WTC11 (cell line): ENCODE data around the gene SLC17A9. TPM values are rescaled to one million over a fixed set of nuclear protein-coding genes. Genes with fewer than 3 reads are reported as not detected.

Experiments
- ATAC-seq: fragments of 200-7000 bp; cut with Tn5 transposase; 2 replicates; pipeline ENCODE4 v1.10.0; 2021; ENCODE audit warnings: mild to moderate bottlenecking, moderate library complexity
- CTCF ChIA-PET: fragments of 300-600 bp; sonication (Branson Sonifier 250); formaldehyde crosslinking; loops from one replicate; lab custom pipeline; 2021; ENCODE audit warnings: antibody characterized with exemption; lab: Charles Lee
- POLR2A ChIA-PET: fragments of 350-600 bp; sonication (Branson Sonifier 250); formaldehyde crosslinking; loops from one replicate; lab custom pipeline; 2021; ENCODE audit warnings: antibody characterized with exemption; lab: Charles Lee
- DNase-seq: peaks from one replicate; pipeline ENCODE4 v3.0.0; 2021; ENCODE audit warnings: low spot score
- H3K27ac Mint-ChIP-seq: 2 replicates; pipeline ENCODE4 v1.8.0; 2021; ENCODE audit warnings: mixed read lengths
- H3K27me3 Mint-ChIP-seq: 2 replicates; pipeline ENCODE4 v1.8.0; 2021; ENCODE audit warnings: low read depth, mild to moderate bottlenecking, moderate library complexity, mixed read lengths
- H3K36me3 Mint-ChIP-seq: 2 replicates; pipeline ENCODE4 v1.8.0; 2021; ENCODE audit warnings: mixed read lengths
- H3K4me1 Mint-ChIP-seq: 2 replicates; pipeline ENCODE4 v1.8.0; 2022; ENCODE audit warnings: mixed read lengths
- H3K4me3 Mint-ChIP-seq: 2 replicates; pipeline ENCODE4 v1.8.0; 2021; ENCODE audit warnings: mild to moderate bottlenecking, moderate library complexity, mixed read lengths
- H3K9me3 Mint-ChIP-seq: 2 replicates; pipeline ENCODE4 v1.8.0; 2021; ENCODE audit warnings: mixed read lengths
- CREM ChIP-seq: sonication (generic); formaldehyde crosslinking; IDR thresholded peaks from 2 replicates; pipeline ENCODE4 v1.8.1; 2022; ENCODE audit warnings: mild to moderate bottlenecking, missing genetic modification reagents, moderate library complexity
- CTCF ChIP-seq: fragments of 200-600 bp; IDR thresholded peaks from 2 replicates; pipeline ENCODE4 v1.8.0; 2022; ENCODE audit warnings: antibody characterized with exemption
- E2F1 ChIP-seq: sonication (generic); formaldehyde crosslinking; IDR thresholded peaks from 2 replicates; pipeline ENCODE4 v1.8.0; 2022; ENCODE audit warnings: mild to moderate bottlenecking, missing genetic modification reagents
- GRHL2 ChIP-seq: fragments of 250-450 bp; sonication (Bioruptor Pico); IDR thresholded peaks from 2 replicates; pipeline ENCODE4 v1.8.0; 2022; ENCODE audit warnings: mild to moderate bottlenecking, moderate library complexity; ENCODE audit not compliant: insufficient replicate concordance, severe bottlenecking
- GTF2I ChIP-seq: fragments of 250-450 bp; sonication (Bioruptor Pico); conservative IDR thresholded peaks from 2 replicates; pipeline ENCODE4 v1.4.0; 2021; ENCODE audit warnings: mild to moderate bottlenecking
- MYBL2 ChIP-seq: sonication (generic); formaldehyde crosslinking; IDR thresholded peaks from 2 replicates; pipeline ENCODE4 v1.8.1; 2023; ENCODE audit warnings: mild to moderate bottlenecking, moderate library complexity, missing genetic modification reagents
- NR3C1 ChIP-seq: sonication (generic); formaldehyde crosslinking; conservative IDR thresholded peaks from 2 replicates; pipeline ENCODE4 v1.8.1; 2023; ENCODE audit warnings: low read depth, mild to moderate bottlenecking, missing genetic modification reagents
- TEAD1 ChIP-seq: sonication (generic); formaldehyde crosslinking; IDR thresholded peaks from 2 replicates; pipeline ENCODE4 v1.8.0; 2022; ENCODE audit warnings: mild to moderate bottlenecking, missing genetic modification reagents
- ZNF232 ChIP-seq: sonication (generic); formaldehyde crosslinking; IDR thresholded peaks from 2 replicates; pipeline ENCODE4 v1.8.0; 2022; ENCODE audit warnings: mild to moderate bottlenecking, missing genetic modification reagents
- ZNF281 ChIP-seq: sonication (generic); formaldehyde crosslinking; IDR thresholded peaks from 2 replicates; pipeline ENCODE4 v1.8.0; 2023; ENCODE audit warnings: mild to moderate bottlenecking, missing genetic modification reagents
- ZNF423 ChIP-seq: fragments of 250-450 bp; sonication (Bioruptor Pico); IDR thresholded peaks from 2 replicates; pipeline ENCODE4 v2.1.2; 2022; ENCODE audit warnings: mild to moderate bottlenecking, moderate library complexity
- total RNA-seq: library from RNA; stranded (reverse); gene quantifications from 3 replicates; pipeline ENCODE4 v1.2.3, GENCODE V29; 2021
- TF ChIP-seq, protein P1 (sequence below): sonication (generic); formaldehyde crosslinking; IDR thresholded peaks from 2 replicates; pipeline ENCODE4 v1.8.1; 2023; ENCODE audit warnings: mild to moderate bottlenecking, missing genetic modification reagents
- TF ChIP-seq, protein P2 (sequence below): sonication (generic); formaldehyde crosslinking; IDR thresholded peaks from 2 replicates; pipeline ENCODE4 v1.8.0; 2023; ENCODE audit warnings: missing genetic modification reagents, mild to moderate bottlenecking, borderline replicate concordance
- TF ChIP-seq, protein P3 (sequence below): sonication (generic); formaldehyde crosslinking; IDR thresholded peaks from 2 replicates; pipeline ENCODE4 v1.8.1; 2023; ENCODE audit warnings: mild to moderate bottlenecking, missing genetic modification reagents, moderate library complexity

SLC17A9 gene
- total RNA-seq, 1 experiment from 2014 or later: 41.7 TPM

DNA sequence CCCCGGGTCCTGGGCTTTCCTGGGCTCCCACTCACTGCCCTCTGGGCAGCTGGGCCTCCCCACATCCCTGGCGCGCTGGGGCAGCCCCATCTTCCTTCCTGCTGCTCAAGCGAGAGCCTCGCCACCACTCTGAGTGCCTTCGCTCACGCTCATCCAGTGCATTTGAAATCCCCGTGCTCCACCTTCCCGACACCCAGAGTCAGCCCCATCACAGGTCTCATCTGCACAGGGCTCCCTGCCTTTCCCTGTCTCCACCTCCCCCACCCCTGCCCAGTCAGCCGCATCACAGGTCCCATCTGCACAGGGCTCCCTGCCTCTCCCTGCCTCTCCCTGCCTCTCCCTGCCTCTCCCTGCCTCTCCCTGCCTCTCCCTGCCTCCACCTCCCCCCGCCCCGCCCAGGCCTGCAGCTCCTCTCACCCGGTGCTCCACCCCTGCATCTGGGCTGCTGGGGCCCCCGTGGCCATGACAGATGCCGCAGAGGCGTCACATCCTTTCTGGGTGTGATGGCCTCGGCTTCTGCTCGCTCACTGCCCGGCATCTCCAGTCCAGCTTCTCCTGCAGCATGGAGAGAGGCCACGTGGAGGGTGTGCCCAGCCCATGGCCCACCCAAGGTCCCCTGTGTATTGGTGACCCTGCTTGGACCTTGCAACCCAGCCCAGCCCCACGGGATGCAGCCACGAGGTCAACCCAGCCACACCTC, 63.3 kb downstream of the SLC17A9 start (continued):
- TF ChIP-seq, protein P1, sequence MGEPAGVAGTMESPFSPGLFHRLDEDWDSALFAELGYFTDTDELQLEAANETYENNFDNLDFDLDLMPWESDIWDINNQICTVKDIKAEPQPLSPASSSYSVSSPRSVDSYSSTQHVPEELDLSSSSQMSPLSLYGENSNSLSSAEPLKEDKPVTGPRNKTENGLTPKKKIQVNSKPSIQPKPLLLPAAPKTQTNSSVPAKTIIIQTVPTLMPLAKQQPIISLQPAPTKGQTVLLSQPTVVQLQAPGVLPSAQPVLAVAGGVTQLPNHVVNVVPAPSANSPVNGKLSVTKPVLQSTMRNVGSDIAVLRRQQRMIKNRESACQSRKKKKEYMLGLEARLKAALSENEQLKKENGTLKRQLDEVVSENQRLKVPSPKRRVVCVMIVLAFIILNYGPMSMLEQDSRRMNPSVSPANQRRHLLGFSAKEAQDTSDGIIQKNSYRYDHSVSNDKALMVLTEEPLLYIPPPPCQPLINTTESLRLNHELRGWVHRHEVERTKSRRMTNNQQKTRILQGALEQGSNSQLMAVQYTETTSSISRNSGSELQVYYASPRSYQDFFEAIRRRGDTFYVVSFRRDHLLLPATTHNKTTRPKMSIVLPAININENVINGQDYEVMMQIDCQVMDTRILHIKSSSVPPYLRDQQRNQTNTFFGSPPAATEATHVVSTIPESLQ (CRISPR knock-in tag): no peak
- TF ChIP-seq NR3C1 (CRISPR knock-in tag) (no peak), ZNF281 (CRISPR knock-in tag) (no peak)
- TF ChIP-seq, protein P2, sequence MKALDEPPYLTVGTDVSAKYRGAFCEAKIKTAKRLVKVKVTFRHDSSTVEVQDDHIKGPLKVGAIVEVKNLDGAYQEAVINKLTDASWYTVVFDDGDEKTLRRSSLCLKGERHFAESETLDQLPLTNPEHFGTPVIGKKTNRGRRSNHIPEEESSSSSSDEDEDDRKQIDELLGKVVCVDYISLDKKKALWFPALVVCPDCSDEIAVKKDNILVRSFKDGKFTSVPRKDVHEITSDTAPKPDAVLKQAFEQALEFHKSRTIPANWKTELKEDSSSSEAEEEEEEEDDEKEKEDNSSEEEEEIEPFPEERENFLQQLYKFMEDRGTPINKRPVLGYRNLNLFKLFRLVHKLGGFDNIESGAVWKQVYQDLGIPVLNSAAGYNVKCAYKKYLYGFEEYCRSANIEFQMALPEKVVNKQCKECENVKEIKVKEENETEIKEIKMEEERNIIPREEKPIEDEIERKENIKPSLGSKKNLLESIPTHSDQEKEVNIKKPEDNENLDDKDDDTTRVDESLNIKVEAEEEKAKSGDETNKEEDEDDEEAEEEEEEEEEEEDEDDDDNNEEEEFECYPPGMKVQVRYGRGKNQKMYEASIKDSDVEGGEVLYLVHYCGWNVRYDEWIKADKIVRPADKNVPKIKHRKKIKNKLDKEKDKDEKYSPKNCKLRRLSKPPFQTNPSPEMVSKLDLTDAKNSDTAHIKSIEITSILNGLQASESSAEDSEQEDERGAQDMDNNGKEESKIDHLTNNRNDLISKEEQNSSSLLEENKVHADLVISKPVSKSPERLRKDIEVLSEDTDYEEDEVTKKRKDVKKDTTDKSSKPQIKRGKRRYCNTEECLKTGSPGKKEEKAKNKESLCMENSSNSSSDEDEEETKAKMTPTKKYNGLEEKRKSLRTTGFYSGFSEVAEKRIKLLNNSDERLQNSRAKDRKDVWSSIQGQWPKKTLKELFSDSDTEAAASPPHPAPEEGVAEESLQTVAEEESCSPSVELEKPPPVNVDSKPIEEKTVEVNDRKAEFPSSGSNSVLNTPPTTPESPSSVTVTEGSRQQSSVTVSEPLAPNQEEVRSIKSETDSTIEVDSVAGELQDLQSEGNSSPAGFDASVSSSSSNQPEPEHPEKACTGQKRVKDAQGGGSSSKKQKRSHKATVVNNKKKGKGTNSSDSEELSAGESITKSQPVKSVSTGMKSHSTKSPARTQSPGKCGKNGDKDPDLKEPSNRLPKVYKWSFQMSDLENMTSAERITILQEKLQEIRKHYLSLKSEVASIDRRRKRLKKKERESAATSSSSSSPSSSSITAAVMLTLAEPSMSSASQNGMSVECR (CRISPR knock-in tag): no peak

DNA sequence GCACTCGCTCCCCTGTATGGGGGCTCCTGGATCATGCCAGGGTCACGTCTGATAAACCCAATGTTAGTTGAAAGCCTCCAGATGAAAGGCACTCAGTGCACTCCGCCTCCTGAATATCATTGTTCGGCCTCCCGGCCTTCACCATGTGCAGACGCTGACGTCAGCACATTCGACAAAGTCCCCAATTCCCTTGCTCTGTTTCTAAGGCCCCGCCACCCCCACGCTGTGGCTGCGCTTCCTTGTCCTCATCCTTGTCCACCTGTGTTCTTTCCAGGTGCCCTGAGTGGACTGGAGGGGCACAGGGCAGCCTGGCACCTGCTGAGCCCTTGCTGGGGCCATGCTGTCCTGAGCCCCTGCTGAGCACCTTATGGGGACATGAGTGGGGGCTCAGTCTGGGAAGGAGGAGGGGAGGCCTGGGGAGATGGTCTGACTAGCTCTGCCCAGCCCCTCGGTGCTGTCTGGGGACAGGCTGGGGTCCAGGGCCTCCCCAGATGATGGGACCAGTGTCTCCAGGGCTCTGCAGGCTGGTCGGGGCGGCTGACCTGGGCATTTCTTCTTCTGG, 64.1 kb downstream of the SLC17A9 start:
- POLR2A ChIA-PET: no interaction called here
- H3K4me3 Mint-ChIP-seq: no peak overlapping the region
- TF ChIP-seq TEAD1 (CRISPR knock-in tag) (no peak), ZNF232 (CRISPR knock-in tag) (no peak), ZNF423 (CRISPR knock-in tag) (no peak), GTF2I (CRISPR knock-in tag) (no peak), CTCF (no peak), E2F1 (CRISPR knock-in tag) (no peak), CREM (CRISPR knock-in tag) (no peak), GRHL2 (no peak), MYBL2 (no peak)
- TF ChIP-seq, protein P2 (CRISPR knock-in tag): no peak
- TF ChIP-seq, protein P3, sequence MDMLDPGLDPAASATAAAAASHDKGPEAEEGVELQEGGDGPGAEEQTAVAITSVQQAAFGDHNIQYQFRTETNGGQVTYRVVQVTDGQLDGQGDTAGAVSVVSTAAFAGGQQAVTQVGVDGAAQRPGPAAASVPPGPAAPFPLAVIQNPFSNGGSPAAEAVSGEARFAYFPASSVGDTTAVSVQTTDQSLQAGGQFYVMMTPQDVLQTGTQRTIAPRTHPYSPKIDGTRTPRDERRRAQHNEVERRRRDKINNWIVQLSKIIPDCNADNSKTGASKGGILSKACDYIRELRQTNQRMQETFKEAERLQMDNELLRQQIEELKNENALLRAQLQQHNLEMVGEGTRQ: no peak

More for the DNA sequence above, 64.1 kb downstream of the SLC17A9 start:
- peaks cover 19% of the 10 kb centered on the region for H3K36me3 Mint-ChIP-seq
- CTCF ChIA-PET: interaction anchor here (1.3 kb wide), 1 partner anchor 109 kb away, joined by 3 read pairs; no protein-coding TSS in a partner anchor
- no peak overlapping the region; the same call in 1 of the 2 replicates for H3K27ac Mint-ChIP-seq
- H3K27me3 Mint-ChIP-seq: peaks cover 26% of the 10 kb centered on the region
- ATAC-seq (no peak), DNase-seq (no peak)
- H3K9me3 Mint-ChIP-seq: peaks cover 28% of the 10 kb centered on the region
- H3K4me1 Mint-ChIP-seq: peaks cover 19% of the 10 kb centered on the region
